Spleen (tissue), 11 donors: ENCODE measurements around the gene CCNJL. TPM values are rescaled to one million over a fixed set of nuclear protein-coding genes. Genes with fewer than 3 reads are reported as not detected.

Experiments used
- DNase-seq: peaks from one replicate; pipeline ENCODE4 v3.0.0-alpha.2; 2020
- H3K27ac ChIP-seq, 8 donors: fragments of 200-600 bp; sonication (generic) in 7 of 8; 1 replicate in 4 of 8; 2 replicates in 4 of 8; pipeline versions ENCODE4 v1.5.0 to v1.8.0; 2016 to 2021; ENCODE audit warnings: inconsistent platforms in 4 of 8, mild to moderate bottlenecking in 4 of 8, moderate library complexity in 1 of 8
- H3K27me3 ChIP-seq, 7 donors: fragments of 200-600 bp; sonication (generic) in 6 of 7; replicated peaks in 1 of 7; 1 replicate in 4 of 7; 2 replicates in 3 of 7; pipeline versions ENCODE4 v1.5.0 to v1.8.0; 2016 to 2021; ENCODE audit warnings: inconsistent platforms in 3 of 7, mild to moderate bottlenecking in 1 of 7
- H3K36me3 ChIP-seq, 6 donors: fragments of 200-600 bp; sonication (generic) in 5 of 6; 1 replicate in 4 of 6; 2 replicates in 2 of 6; pipeline versions ENCODE4 v1.5.0 to v1.8.0; 2016 to 2021; ENCODE audit warnings: inconsistent platforms in 2 of 6
- H3K4me1 ChIP-seq, 6 donors: fragments of 200-600 bp; sonication (generic) in 5 of 6; 1 replicate in 3 of 6; 2 replicates in 3 of 6; pipeline versions ENCODE4 v1.5.0 to v1.8.0; 2016 to 2021; ENCODE audit warnings: inconsistent platforms in 3 of 6
- H3K4me3 ChIP-seq, 8 donors: fragments of 200-600 bp; sonication (generic) in 7 of 8; 1 replicate in 4 of 8; 2 replicates in 4 of 8; pipeline versions ENCODE4 v1.5.0 to v1.8.0; 2016 to 2021; ENCODE audit warnings: inconsistent platforms in 4 of 8, mild to moderate bottlenecking in 4 of 8, moderate library complexity in 2 of 8
- H3K9me3 ChIP-seq, 8 donors: fragments of 200-600 bp; sonication (generic) in 7 of 8; 1 replicate in 4 of 8; 2 replicates in 4 of 8; pipeline versions ENCODE4 v1.5.0 to v1.8.0; 2016 to 2021; ENCODE audit warnings: inconsistent platforms in 4 of 8
- POLR2A ChIP-seq, 3 donors: fragments of 450-650 bp; IDR thresholded peaks; one replicate each; pipeline ENCODE4 v1.5.1; 2017; ENCODE audit warnings: antibody characterized with exemption in 3 of 3, mild to moderate bottlenecking in 1 of 3
- POLR2AphosphoS5 ChIP-seq, 3 donors: sonication (generic); formaldehyde crosslinking; IDR thresholded peaks; one replicate each; pipeline ENCODE4 v1.5.1; 2017; ENCODE audit warnings: antibody characterized with exemption in 3 of 3
- WGBS, 5 donors: extraction: QIAGEN DNeasy Blood & Tissue Kit in 3 of 5; methylation state at CpG; one replicate each; pipeline versions ENCODE4 v1.1.5 to v1.1.7; 2013 to 2018; 5-methylcytosine and 5-hydroxymethylcytosine counted together
- intact Hi-C: fragments of 100-400 bp; cut with DNase I; formaldehyde crosslinking; loops from one replicate; pipeline ENCODE4 v1.15.0; 2023; ENCODE audit warnings: low total_unique reads
- polyA plus RNA-seq, 3 donors: library from polyadenylated mRNA; stranded (reverse); fragments of 200-250 nt; gene quantifications; one replicate each; pipeline ENCODE4 v1.2.1, GENCODE V29; 2013
- total RNA-seq, 7 donors: library from RNA; depleted of rRNA in 3 of 7; stranded (reverse); fragments of >200 nt in 3 of 7; fragmentation: NEBNext Ultra II Directional in 4 of 7; extraction: Animal tissue kit (Norgen Biotek cat#: 25700) in 4 of 7; gene quantifications; one replicate each; pipeline versions ENCODE4 v1.1.0 to v1.2.1, GENCODE V29; 2016 to 2021
- TF ChIP-seq, protein P1 (sequence below), 11 experiments: fragments of 200-600 bp in 7 of 11; fragments of 450-650 bp in 4 of 11; sonication (generic) in 4 of 11; IDR thresholded peaks in 8 of 11; conservative IDR thresholded peaks in 3 of 11; 1 replicate in 7 of 11; 2 replicates in 4 of 11; pipeline versions ENCODE4 v1.4.0 to v1.8.0; 2016 to 2021; ENCODE audit warnings: antibody characterized with exemption in 11 of 11, inconsistent platforms in 4 of 11, mild to moderate bottlenecking in 1 of 11
- donor health status: healthy with polysubstance abuse.
- donor health status: DM: no; HTN: no; CAD: no; lungs with moderate emphysema.
- donor health status: DM: no; HTN: no; CAD: no.
- donor health status: Bipolar disorder and iron deficiency.
- donor health status: healthy.
- donor health status: DM: no; HTN: no; CAD: no.
- donor health status: DM: yes; HTN: yes; CAD: no.

Gene CCNJL
- total and polyA plus RNA-seq, 10 donors = 1.3 to 24.9 (median 12.9) TPM

DNA sequence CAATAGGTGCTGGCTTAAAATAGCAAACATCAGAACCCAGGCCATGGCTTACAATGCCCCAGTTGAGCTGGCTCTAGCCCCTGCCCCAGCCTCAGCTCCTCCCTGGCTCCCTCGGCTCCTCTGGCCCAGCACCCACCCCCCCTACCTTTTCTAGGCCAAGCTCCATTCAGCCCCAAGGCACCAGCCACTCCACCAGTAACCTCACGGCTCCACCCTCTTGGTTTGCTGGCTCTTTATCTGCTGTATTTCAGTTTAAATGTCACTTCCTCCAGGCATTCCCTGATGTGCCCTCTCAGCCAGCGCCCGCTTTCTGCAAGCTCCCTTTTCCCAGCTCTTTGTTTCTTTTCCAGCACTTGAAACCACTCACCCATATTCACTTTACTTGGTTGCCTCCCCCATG is 47.5 kb upstream of the CCNJL start:
- no peak for DNase-seq
- peaks cover 0 to 26% (median 10%) of the 10 kb centered on the region in 6 donors for H3K4me1 ChIP-seq
- no peak overlapping the region for H3K4me3 ChIP-seq
- intact Hi-C loops = no loop called here
- TF ChIP-seq POLR2A (IDR thresholded peaks at IDR 0.05) = no peak
- no peak for TF ChIP-seq POLR2AphosphoS5 (IDR thresholded peaks at IDR 0.05)
- TF ChIP-seq, protein P1, sequence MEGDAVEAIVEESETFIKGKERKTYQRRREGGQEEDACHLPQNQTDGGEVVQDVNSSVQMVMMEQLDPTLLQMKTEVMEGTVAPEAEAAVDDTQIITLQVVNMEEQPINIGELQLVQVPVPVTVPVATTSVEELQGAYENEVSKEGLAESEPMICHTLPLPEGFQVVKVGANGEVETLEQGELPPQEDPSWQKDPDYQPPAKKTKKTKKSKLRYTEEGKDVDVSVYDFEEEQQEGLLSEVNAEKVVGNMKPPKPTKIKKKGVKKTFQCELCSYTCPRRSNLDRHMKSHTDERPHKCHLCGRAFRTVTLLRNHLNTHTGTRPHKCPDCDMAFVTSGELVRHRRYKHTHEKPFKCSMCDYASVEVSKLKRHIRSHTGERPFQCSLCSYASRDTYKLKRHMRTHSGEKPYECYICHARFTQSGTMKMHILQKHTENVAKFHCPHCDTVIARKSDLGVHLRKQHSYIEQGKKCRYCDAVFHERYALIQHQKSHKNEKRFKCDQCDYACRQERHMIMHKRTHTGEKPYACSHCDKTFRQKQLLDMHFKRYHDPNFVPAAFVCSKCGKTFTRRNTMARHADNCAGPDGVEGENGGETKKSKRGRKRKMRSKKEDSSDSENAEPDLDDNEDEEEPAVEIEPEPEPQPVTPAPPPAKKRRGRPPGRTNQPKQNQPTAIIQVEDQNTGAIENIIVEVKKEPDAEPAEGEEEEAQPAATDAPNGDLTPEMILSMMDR (IDR thresholded peaks at IDR 0.05 in 8 of 11, conservative IDR thresholded peaks at IDR 0.05 in 3 of 11) = no peak
- no peaks in the 10 kb centered on the region for H3K27me3 ChIP-seq
- H3K27ac ChIP-seq = peak overlapping the region in 2 of 8 donors; percentile 25 to 57
- 46 to 63% (median 59%) methylated on average over 4 of the region's 4 CpGs for WGBS, 5 donors
- H3K36me3 ChIP-seq = no peaks in the 10 kb centered on the region
- H3K9me3 ChIP-seq = no peaks in the 10 kb centered on the region

DNA sequence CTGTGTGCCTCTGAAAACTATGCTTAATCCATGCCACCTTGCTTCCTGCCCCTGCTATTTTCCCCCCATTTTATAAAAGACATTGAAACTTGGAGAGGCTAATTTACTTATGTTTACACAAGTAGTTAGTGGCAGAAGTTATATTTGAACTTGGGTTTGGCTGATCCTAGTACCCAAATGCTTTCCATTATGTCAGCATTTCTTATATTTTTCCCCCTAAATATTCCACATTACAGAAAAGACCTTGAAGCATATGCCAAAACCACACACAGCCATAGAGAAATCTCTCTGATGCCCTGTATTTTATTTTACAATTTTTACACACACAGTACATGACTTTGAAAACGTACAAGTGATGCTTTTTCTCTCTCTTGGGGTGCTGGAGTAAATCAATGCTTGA is 46.9 kb upstream of the CCNJL start:
- Histone ChIP-seq H3K9me3 (no peaks in the 10 kb centered on the region), H3K4me1 (peaks cover 0 to 26% (median 10%) of the 10 kb centered on the region in 6 donors), H3K36me3 (no peaks in the 10 kb centered on the region), H3K27me3 (no peaks in the 10 kb centered on the region), H3K4me3 (no peak overlapping the region), H3K27ac (peak overlapping the region in 2 of 8 donors; percentile 25 to 57)
- intact Hi-C loops = no loop called here
- DNase-seq = no peak
- TF ChIP-seq POLR2A (IDR thresholded peaks at IDR 0.05) (no peak), POLR2AphosphoS5 (IDR thresholded peaks at IDR 0.05) (no peak)
- TF ChIP-seq, protein P1 (IDR thresholded peaks at IDR 0.05 in 8 of 11, conservative IDR thresholded peaks at IDR 0.05 in 3 of 11) = no peak
- 0 to 34% (median 0%) methylated on average over 1 of the region's 1 CpG for WGBS, 5 donors

DNA sequence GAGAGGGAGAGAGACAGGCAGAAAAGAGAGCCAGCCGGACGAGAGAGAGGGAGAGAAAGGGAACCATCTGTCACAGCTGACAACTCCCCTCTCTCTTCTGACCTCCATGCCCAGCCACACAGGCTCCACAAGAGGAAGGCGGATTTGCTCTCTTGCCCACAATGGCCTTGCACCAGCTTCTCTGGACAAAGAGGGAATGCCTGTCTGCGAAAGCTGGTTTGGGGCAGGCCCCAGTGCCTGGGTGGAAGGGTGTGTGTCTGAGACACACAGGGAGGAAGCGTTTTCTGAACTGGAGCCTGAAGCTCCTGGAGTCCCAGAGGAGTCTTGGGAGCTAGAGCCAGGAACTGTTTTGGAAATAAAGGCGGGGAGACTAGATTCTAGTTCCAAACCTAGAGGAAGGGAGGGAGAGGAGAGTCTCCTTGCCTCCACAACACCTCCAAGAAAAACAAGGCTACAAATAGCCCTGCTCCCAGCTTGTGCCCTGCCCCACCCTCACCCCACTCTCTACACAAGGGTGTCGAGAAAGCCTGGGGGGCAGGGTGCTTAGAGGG is 45.6 kb upstream of the CCNJL start:
- intact Hi-C loops = no loop called here

DNA sequence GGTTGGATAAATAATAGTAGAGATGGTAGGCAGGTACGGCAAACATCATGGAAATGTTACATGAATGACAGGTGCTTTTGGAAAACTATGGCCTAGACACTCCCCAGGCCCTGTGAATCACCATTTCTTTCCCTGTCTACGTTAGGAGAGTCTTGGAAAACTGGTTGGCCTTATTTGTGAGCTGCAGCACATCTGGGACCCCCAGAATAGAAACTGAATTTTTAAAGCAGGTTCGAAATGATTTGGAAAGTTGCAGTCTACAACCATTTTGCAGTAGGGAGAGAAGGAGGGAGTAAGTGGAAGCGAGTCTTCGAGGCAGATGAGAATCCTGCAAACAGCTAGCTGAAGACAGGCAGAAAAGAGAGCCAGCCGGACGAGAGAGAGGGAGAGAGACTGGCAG is 45.0 kb upstream of the CCNJL start:
- Histone ChIP-seq H3K9me3 (no peaks in the 10 kb centered on the region), H3K4me3 (no peak overlapping the region), H3K27me3 (no peaks in the 10 kb centered on the region), H3K4me1 (peaks cover 0 to 21% (median 8%) of the 10 kb centered on the region in 6 donors), H3K36me3 (no peaks in the 10 kb centered on the region), H3K27ac (peak overlapping the region in 3 of 8 donors; percentile 22 to 49 (median 41))
- intact Hi-C loops = no loop called here
- WGBS, 5 donors = 65 to 74% (median 72%) methylated on average over 7 of the region's 7 CpGs
- DNase-seq = no peak
- TF ChIP-seq, protein P1 (IDR thresholded peaks at IDR 0.05 in 8 of 11, conservative IDR thresholded peaks at IDR 0.05 in 3 of 11) = no peak
- TF ChIP-seq POLR2AphosphoS5 (IDR thresholded peaks at IDR 0.05) = no peak
- no peak for TF ChIP-seq POLR2A (IDR thresholded peaks at IDR 0.05)

More for the DNA sequence above, 45.6 kb upstream of the CCNJL start:
- TF ChIP-seq POLR2AphosphoS5 (IDR thresholded peaks at IDR 0.05) (no peak), POLR2A (IDR thresholded peaks at IDR 0.05) (no peak)
- TF ChIP-seq, protein P1 (IDR thresholded peaks at IDR 0.05 in 8 of 11, conservative IDR thresholded peaks at IDR 0.05 in 3 of 11) = no peak
- DNase-seq = no peak
- no peak overlapping the region for H3K4me3 ChIP-seq
- peak overlapping the region in 4 of 8 donors; percentile 22 to 49 (median 44) for H3K27ac ChIP-seq
- WGBS, 5 donors = 46 to 69% (median 62%) methylated on average over 7 of the region's 7 CpGs
- peaks cover 0 to 24% (median 8%) of the 10 kb centered on the region in 6 donors for H3K4me1 ChIP-seq
- no peaks in the 10 kb centered on the region for H3K36me3 ChIP-seq
- H3K27me3 ChIP-seq = no peaks in the 10 kb centered on the region
- no peaks in the 10 kb centered on the region for H3K9me3 ChIP-seq
